Keratinocyte (primary cell): ENCODE data around the gene VAV1. TPM values are rescaled to one million over a fixed set of nuclear protein-coding genes. Genes with fewer than 3 reads are reported as not detected.
"Not testable (repeated sequence)": the region's sequence is repeated elsewhere in the genome, so short reads cannot be mapped to it uniquely, and the experiment has no call there.

ENCODE experiments used
- DNase-seq: peaks from one replicate; pipeline ENCODE4 v3.0.0-alpha.2; 2011; ENCODE audit warnings: low read depth, missing footprints, low spot score
- FAIRE-seq: peaks from 2 replicates; lab custom pipeline; 2011; peaks lifted over from hg19 to GRCh38; lab: Jason Lieb, UNC
- H2AFZ ChIP-seq: 2 replicates; pipeline ENCODE4 v1.6.0; 2012; ENCODE audit warnings: low read length, control low read depth, inconsistent platforms; ENCODE audit not compliant: control insufficient read depth
- H3K27ac ChIP-seq: 2 replicates; pipeline ENCODE4 v1.5.1; 2011; ENCODE audit warnings: low read length; ENCODE audit not compliant: control insufficient read depth, insufficient read depth
- H3K27me3 ChIP-seq: 3 replicates; pipeline ENCODE4 v1.6.0; 2011; ENCODE audit warnings: low read length; ENCODE audit not compliant: control insufficient read depth, insufficient read depth; ENCODE audit errors: extremely low read depth
- H3K36me3 ChIP-seq, 2 experiments: 2 replicates in 1 of 2; 3 replicates in 1 of 2; pipeline ENCODE4 v1.5.1; 2011; ENCODE audit warnings: low read length in 2 of 2, mild to moderate bottlenecking in 1 of 2; ENCODE audit not compliant: control insufficient read depth in 2 of 2, insufficient read depth in 2 of 2; ENCODE audit errors: extremely low read depth in 1 of 2
- H3K4me1 ChIP-seq: 3 replicates; pipeline ENCODE4 v1.5.1; 2011; ENCODE audit warnings: low read length; ENCODE audit not compliant: control insufficient read depth, insufficient read depth; ENCODE audit errors: extremely low read depth
- H3K4me2 ChIP-seq: 3 replicates; pipeline ENCODE4 v1.6.0; 2011; ENCODE audit warnings: low read depth, low read length; ENCODE audit not compliant: control insufficient read depth, insufficient read depth; ENCODE audit errors: extremely low read depth
- H3K4me3 ChIP-seq, 3 experiments: fragments of 200-600 bp in 1 of 3; sonication (generic) in 1 of 3; 2 replicates in 2 of 3; 3 replicates in 1 of 3; pipeline ENCODE4 v1.5.1; 2011 to 2016; ENCODE audit warnings: low read length in 3 of 3, mild to moderate bottlenecking in 3 of 3, control low read depth in 2 of 3, inconsistent platforms in 1 of 3, low read depth in 1 of 3, mixed read lengths in 1 of 3, mixed run types in 1 of 3, moderate library complexity in 1 of 3; ENCODE audit not compliant: control insufficient read depth in 2 of 3, insufficient read depth in 2 of 3; ENCODE audit errors: extremely low read depth in 1 of 3
- H3K79me2 ChIP-seq: 2 replicates; pipeline ENCODE4 v1.6.0; 2012; ENCODE audit warnings: low read length; ENCODE audit not compliant: control insufficient read depth, insufficient read depth
- H3K9ac ChIP-seq: 3 replicates; pipeline ENCODE4 v1.6.0; 2011; ENCODE audit warnings: low read length; ENCODE audit not compliant: control insufficient read depth, insufficient read depth; ENCODE audit errors: extremely low read depth
- H3K9me1 ChIP-seq: 3 replicates; pipeline ENCODE4 v1.6.0; 2011; ENCODE audit warnings: low read length; ENCODE audit not compliant: control insufficient read depth, insufficient read depth; ENCODE audit errors: extremely low read depth
- H3K9me3 ChIP-seq: 2 replicates; pipeline ENCODE4 v1.5.1; 2012; ENCODE audit warnings: low read depth, low read length; ENCODE audit not compliant: control insufficient read depth
- H4K20me1 ChIP-seq: 3 replicates; pipeline ENCODE4 v1.6.0; 2011; ENCODE audit warnings: low read length; ENCODE audit not compliant: control insufficient read depth, insufficient read depth; ENCODE audit errors: extremely low read depth
- EZH2 ChIP-seq: IDR thresholded peaks from one replicate; pipeline ENCODE4 v1.6.1; 2012; ENCODE audit warnings: inconsistent platforms, mild to moderate bottlenecking, low read length, moderate library complexity
- dilution Hi-C: fragments of 300-500 bp; cut with MboI; formaldehyde crosslinking; loops from one replicate; pipeline ENCODE4 v1.7.0; 2020; ENCODE audit warnings: low sequenced_read_pairs; ENCODE audit not compliant: extremely low pct_ligation_motif_present
- polyA plus RNA-seq, 5 experiments: library from polyadenylated mRNA; depleted of rRNA in 3 of 5; stranded (reverse) in 3 of 5; stranded (forward) in 1 of 5; unstranded in 1 of 5; fragments of >200 nt; gene quantifications; 1 replicate in 1 of 5; 2 replicates in 3 of 5; 3 replicates in 1 of 5; pipeline versions ENCODE4 v1.2.1 to v1.2.3, GENCODE V29; 2011 to 2012; ENCODE audit warnings: missing spikeins in 2 of 5, low read depth in 1 of 5, low replicate concordance in 1 of 5
- TF ChIP-seq, protein P1 (sequence below), 3 experiments: IDR thresholded peaks in 1 of 3; conservative IDR thresholded peaks in 1 of 3; optimal IDR thresholded peaks in 1 of 3; 2 replicates in 2 of 3; 3 replicates in 1 of 3; pipeline versions ENCODE3 to v1.5.1; 2011; ENCODE audit warnings: low read length in 3 of 3, mild to moderate bottlenecking in 3 of 3, moderate library complexity in 2 of 3, control low read depth in 1 of 3, inconsistent platforms in 1 of 3; ENCODE audit not compliant: insufficient read depth in 2 of 3; ENCODE audit errors: extremely low read depth in 1 of 3

VAV1 gene
- polyA plus RNA-seq, 1 donor (not counting 4 experiments of a cell fraction or from before 2014, with no cell fraction given), result 0.42 TPM

DNA sequence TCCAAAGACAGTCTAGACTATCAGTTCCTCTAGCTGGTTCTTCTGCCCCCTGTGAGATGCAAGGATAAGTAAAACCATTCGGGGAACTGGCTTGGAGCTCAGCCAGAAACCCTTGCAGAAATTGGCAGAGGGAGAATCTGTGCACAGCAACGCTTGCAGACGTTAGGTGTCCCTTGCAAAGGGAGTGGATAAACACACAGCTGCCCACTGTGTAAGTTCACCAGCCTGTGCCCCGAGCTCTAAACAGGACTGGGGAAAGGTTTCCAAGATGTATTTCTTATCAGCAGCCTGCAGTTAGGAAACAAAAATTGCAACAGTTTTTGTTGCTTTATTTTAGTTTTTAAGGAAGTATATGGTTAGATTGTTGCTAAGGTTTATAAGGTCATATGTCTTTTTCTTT is 95.8 kb downstream of the VAV1 start:
- no peak overlapping the region for H3K4me2 ChIP-seq
- no peaks in the 10 kb centered on the region for H3K27me3 ChIP-seq
- H3K79me2 ChIP-seq, result no peaks in the 10 kb centered on the region
- H3K9me1 ChIP-seq, result no peaks in the 10 kb centered on the region
- TF ChIP-seq, protein P1, sequence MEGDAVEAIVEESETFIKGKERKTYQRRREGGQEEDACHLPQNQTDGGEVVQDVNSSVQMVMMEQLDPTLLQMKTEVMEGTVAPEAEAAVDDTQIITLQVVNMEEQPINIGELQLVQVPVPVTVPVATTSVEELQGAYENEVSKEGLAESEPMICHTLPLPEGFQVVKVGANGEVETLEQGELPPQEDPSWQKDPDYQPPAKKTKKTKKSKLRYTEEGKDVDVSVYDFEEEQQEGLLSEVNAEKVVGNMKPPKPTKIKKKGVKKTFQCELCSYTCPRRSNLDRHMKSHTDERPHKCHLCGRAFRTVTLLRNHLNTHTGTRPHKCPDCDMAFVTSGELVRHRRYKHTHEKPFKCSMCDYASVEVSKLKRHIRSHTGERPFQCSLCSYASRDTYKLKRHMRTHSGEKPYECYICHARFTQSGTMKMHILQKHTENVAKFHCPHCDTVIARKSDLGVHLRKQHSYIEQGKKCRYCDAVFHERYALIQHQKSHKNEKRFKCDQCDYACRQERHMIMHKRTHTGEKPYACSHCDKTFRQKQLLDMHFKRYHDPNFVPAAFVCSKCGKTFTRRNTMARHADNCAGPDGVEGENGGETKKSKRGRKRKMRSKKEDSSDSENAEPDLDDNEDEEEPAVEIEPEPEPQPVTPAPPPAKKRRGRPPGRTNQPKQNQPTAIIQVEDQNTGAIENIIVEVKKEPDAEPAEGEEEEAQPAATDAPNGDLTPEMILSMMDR (optimal IDR thresholded peaks at IDR 0.05 in 1 of 3, IDR thresholded peaks at IDR 0.05 in 1 of 3, conservative IDR thresholded peaks at IDR 0.05 in 1 of 3; ENCODE audit: extremely low read depth in 1 of 3, insufficient read depth in 2 of 3, low read length in 3 of 3), result no peak
- TF ChIP-seq EZH2, result no peak
- H3K9me3 ChIP-seq, result no peaks in the 10 kb centered on the region
- no peaks in the 10 kb centered on the region for H4K20me1 ChIP-seq
- no peak overlapping the region for H3K9ac ChIP-seq
- H3K36me3 ChIP-seq, result no peaks in the 10 kb centered on the region
- FAIRE-seq (no peak), DNase-seq (no peak)
- no peak overlapping the region for H2AFZ ChIP-seq
- dilution Hi-C loops, result no loop called here
- H3K4me1 ChIP-seq, result no peaks in the 10 kb centered on the region
- no peak overlapping the region for H3K4me3 ChIP-seq
- no peak overlapping the region for H3K27ac ChIP-seq

DNA sequence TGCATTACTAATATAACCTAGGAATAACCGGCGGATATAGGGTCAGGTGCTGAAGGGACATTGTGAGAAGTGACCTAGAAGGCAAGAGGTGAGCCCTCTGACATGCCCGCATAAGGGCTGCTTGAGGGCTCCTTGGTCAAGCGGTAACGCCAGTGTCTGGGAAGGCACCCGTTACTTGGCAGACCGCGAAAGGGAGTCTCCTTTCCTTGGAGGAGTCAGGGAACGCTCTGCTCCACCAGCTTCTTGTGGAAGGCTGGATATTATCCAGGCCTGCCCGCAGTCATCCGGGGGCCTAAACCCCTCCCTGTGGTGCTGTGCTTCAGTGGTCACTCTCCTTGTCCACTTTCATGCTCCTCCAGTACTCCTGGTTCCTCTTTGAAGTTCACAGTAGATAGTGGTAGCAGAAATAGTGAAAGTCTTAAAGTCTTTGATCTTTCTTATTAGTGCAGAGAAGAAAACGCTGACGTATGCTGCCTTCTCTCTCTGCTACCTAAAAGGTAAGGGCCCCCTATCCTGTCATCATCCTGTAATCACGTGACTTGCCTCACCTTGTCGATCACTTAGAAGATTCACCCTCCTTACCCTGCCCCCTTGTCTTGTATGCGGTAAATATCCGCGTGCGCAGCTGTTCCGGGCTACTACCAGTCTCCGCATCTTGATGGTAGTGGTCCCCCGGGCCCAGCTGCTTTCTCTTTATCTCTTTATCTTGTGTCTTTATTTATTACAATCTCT is 96.8 kb downstream of the VAV1 start:
- H3K27me3 ChIP-seq, DNase-seq, H3K9me1 ChIP-seq, H3K79me2 ChIP-seq, H3K27ac ChIP-seq, dilution Hi-C loops, H2AFZ ChIP-seq, H3K4me2 ChIP-seq, H3K4me3 ChIP-seq, H3K9me3 ChIP-seq, H3K9ac ChIP-seq, H3K4me1 ChIP-seq, FAIRE-seq, H3K36me3 ChIP-seq, H4K20me1 ChIP-seq: not testable (repeated sequence)
